GM12873 (cell line): ENCODE measurements around the gene BCL10.

Experiments
- TF ChIP-seq, protein P1 (sequence below): IDR thresholded peaks from 2 replicates; pipeline ENCODE4 v1.5.1; 2012; ENCODE audit warnings: low read depth, mild to moderate bottlenecking, moderate library complexity, low read length, control low read depth; ENCODE audit not compliant: insufficient read depth; ENCODE audit errors: missing control alignments

BCL10 gene

DNA sequence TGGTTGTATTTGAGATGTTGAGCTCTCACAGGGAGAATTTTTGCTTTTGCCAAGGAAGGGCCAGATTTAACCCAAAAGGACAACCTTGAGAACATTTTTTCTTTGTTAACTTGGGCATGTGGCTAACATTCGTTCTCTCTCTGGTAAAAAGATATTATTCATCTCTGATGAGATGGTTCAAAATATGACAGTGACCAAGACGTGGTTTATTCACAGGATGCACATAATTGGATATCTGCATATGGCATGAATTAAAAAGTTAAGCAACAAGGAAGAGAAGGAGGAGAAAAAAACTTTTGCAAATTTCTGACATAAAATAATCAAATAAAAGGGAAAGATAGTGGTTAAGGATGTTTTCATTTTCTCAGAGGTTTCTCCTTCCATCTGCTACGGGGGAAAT is 43.1 kb upstream of the BCL10 start:
- TF ChIP-seq, protein P1, sequence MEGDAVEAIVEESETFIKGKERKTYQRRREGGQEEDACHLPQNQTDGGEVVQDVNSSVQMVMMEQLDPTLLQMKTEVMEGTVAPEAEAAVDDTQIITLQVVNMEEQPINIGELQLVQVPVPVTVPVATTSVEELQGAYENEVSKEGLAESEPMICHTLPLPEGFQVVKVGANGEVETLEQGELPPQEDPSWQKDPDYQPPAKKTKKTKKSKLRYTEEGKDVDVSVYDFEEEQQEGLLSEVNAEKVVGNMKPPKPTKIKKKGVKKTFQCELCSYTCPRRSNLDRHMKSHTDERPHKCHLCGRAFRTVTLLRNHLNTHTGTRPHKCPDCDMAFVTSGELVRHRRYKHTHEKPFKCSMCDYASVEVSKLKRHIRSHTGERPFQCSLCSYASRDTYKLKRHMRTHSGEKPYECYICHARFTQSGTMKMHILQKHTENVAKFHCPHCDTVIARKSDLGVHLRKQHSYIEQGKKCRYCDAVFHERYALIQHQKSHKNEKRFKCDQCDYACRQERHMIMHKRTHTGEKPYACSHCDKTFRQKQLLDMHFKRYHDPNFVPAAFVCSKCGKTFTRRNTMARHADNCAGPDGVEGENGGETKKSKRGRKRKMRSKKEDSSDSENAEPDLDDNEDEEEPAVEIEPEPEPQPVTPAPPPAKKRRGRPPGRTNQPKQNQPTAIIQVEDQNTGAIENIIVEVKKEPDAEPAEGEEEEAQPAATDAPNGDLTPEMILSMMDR, result no peak

GRCh38 chr1:85318217-85318616 is 41.8 kb upstream of the BCL10 start:
- TF ChIP-seq, protein P1, result no peak

GRCh38 chr1:85317560-85317959 is 41.1 kb upstream of the BCL10 start:
- TF ChIP-seq, protein P1, result no peak

- TF ChIP-seq, protein P1, result no peak
These were observed 39.9 kb upstream of the BCL10 start for GRCh38 chr1:85316321-85316720.

DNA sequence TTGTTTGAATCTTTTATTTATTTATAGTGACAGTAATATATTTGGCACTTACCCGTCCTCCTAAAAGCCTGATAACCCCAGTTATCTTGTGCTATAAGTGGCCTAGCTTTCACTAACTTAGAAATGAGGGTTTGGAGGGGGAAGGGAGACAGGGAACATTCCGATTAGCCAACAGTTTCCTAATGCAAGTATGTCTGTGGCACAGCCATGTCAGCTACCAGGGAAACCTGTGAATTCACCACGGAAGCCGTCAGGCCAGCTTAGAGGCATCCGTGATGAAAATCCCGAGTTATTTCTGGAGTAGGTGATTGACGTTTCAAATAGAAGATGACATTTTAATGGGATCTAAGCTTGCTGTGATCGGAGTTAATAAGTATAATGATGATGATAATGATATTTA is 39.4 kb upstream of the BCL10 start:
- TF ChIP-seq, protein P1, result no peak

DNA sequence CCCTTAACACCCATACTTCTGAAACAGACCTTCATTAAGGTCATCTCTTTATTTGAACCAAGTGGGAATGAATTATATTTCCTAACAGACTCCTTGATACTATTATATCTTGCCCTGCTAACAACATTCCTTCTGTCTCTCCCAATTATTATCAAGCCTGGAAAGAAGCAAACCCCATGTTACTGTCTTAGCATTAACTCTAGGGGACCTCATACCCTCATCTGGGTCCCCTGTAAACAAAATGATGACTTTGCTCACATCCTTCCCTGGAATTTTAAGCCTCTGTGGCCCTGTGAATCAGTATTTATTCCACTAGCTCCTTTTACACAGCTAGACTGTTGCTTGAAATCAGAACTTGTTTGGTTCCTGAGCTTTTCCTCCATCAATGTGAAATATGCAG is 38.3 kb upstream of the BCL10 start:
- TF ChIP-seq, protein P1, result no peak

DNA sequence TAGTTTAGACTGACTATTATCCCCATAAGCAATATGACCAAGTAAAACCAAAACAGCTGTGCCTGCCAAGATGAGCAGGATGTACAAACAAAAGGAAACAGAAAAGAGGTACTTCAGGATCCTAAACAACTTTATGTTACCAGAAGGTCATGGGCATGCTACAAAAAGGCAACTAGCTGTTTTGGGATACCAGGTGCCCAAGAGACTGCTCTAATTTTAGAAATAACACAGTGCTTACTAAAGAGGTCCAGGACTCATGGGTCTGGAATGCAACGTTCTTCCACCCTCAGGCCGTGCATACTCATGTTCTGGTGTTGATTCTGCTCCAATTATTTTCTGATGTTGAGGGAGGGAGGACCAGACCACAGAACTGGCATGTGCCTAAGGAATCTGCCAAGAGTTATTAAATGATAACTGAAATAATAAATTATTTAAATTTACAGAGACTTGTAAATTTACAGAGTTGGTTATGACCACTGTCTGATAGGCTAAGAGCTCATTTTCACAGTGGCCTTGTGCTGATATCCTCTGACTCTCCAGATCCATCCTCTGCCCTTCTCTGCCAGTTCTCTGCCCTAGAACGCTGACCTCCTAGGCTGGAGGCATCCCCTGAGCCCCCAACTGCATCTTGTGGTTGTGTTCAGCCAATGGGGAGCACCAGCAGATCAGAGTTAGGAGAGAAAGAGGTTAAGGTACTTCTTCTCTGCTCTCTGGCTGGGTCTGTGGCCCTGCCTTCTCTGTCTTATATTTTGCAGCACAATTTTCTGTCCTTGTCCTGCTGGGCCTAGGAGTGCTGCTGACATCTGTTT is 37.7 kb upstream of the BCL10 start:
- TF ChIP-seq, protein P1, result no peak

DNA sequence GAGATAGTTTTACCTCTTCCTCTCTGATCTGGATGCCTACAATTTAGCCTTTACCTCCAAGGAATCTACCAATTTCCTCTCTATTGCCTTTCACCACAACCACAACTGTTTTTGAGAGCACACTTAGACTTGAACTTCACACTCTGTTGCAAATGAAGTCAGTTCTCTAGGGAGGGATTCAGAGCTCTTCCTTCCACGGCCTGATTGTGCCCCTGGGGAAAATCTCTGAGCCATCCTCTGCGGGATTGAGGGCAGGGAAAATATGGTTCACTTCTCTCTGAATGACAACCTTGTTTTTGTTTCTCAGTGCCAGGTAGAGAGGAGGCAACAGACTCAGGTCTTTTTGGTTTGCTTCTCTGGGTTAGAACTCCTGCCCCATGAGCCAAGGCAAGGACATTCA is 35.4 kb upstream of the BCL10 start:
- TF ChIP-seq, protein P1, result no peak
